Hepatocyte (in vitro differentiated cells): Measurements from ENCODE around the gene CEP55.

ENCODE experiments used
- CTCF ChIP-seq: fragments of 200-600 bp; sonication (generic); IDR thresholded peaks from 2 replicates; pipeline ENCODE4 v1.5.1; 2016; ENCODE audit warnings: antibody characterized with exemption, mild to moderate bottlenecking; ENCODE audit not compliant: poor library complexity
- EZH2 ChIP-seq: fragments of 200-600 bp; sonication (generic); IDR thresholded peaks from 2 replicates; pipeline ENCODE4 v1.6.1; 2016; ENCODE audit warnings: antibody characterized with exemption, mild to moderate bottlenecking, borderline replicate concordance
- EZH2phosphoT487 ChIP-seq: fragments of 200-600 bp; sonication (generic); IDR thresholded peaks from one replicate; pipeline ENCODE4 v1.6.1; 2018; ENCODE audit warnings: antibody characterized with exemption, mild to moderate bottlenecking, low read depth, moderate library complexity; ENCODE audit not compliant: unreplicated experiment, severe bottlenecking

GRCh38 chr10:93576888-93577287 is 80.5 kb downstream of the CEP55 start:
- TF ChIP-seq CTCF (no peak), EZH2 (no peak), EZH2phosphoT487 (no peak)
